Osteoblast (primary cell): ENCODE results near the gene C1orf174. TPM values are rescaled to one million over a fixed set of nuclear protein-coding genes. Genes with fewer than 3 reads are reported as not detected.

Experiments used
- DNase-seq: peaks from one replicate; pipeline ENCODE4 v3.0.0; 2011; ENCODE audit warnings: low spot score, mixed read lengths; ENCODE audit not compliant: insufficient read length; ENCODE audit errors: missing footprints
- H2AFZ ChIP-seq: 2 replicates; pipeline ENCODE4 v1.6.0; 2011; ENCODE audit warnings: mild to moderate bottlenecking, low read length
- H3K27ac ChIP-seq: 2 replicates; pipeline ENCODE4 v1.5.1; 2011; ENCODE audit warnings: mild to moderate bottlenecking, low read depth, low read length, moderate library complexity
- H3K27me3 ChIP-seq: 2 replicates; pipeline ENCODE4 v1.6.0; 2012; ENCODE audit warnings: mild to moderate bottlenecking, control low read depth, inconsistent platforms, low read length, moderate library complexity; ENCODE audit not compliant: insufficient read depth
- H3K36me3 ChIP-seq: 2 replicates; pipeline ENCODE4 v1.5.1; 2011; ENCODE audit warnings: mild to moderate bottlenecking, low read length, control low read depth, moderate library complexity; ENCODE audit not compliant: insufficient read depth
- H3K4me1 ChIP-seq: 2 replicates; pipeline ENCODE4 v1.5.1; 2011; ENCODE audit warnings: mild to moderate bottlenecking, low read length, control low read depth, moderate library complexity; ENCODE audit not compliant: insufficient read depth
- H3K4me2 ChIP-seq: 2 replicates; pipeline ENCODE4 v1.6.0; 2011; ENCODE audit warnings: mild to moderate bottlenecking, low read length; ENCODE audit not compliant: insufficient read depth
- H3K4me3 ChIP-seq: fragments of 200-600 bp; sonication (generic); 3 replicates; pipeline ENCODE4 v1.5.1; 2012; ENCODE audit warnings: mild to moderate bottlenecking, low read length, inconsistent platforms; ENCODE audit not compliant: insufficient read depth
- H3K79me2 ChIP-seq: 2 replicates; pipeline ENCODE4 v1.6.0; 2012; ENCODE audit warnings: mild to moderate bottlenecking, low read length, control low read depth, inconsistent platforms; ENCODE audit not compliant: insufficient read depth
- H3K9me3 ChIP-seq: 2 replicates; pipeline ENCODE4 v1.5.1; 2011; ENCODE audit warnings: low read depth, low read length, control low read depth
- H4K20me1 ChIP-seq: 2 replicates; pipeline ENCODE4 v1.6.0; 2012; ENCODE audit warnings: mild to moderate bottlenecking, low read length, control low read depth; ENCODE audit not compliant: insufficient read depth
- CTCF ChIP-seq: IDR thresholded peaks from 2 replicates; pipeline ENCODE4 v1.5.1; 2011; ENCODE audit warnings: mild to moderate bottlenecking, low read depth, low read length, moderate library complexity; ENCODE audit errors: extremely low read depth
- total RNA-seq: library from RNA; depleted of rRNA; stranded (reverse); fragments of >200 nt; gene quantifications from 2 replicates; pipeline ENCODE4 v1.2.3, GENCODE V29; 2012

C1orf174 gene
- total RNA-seq, 1 donor: 29.3 TPM

DNA sequence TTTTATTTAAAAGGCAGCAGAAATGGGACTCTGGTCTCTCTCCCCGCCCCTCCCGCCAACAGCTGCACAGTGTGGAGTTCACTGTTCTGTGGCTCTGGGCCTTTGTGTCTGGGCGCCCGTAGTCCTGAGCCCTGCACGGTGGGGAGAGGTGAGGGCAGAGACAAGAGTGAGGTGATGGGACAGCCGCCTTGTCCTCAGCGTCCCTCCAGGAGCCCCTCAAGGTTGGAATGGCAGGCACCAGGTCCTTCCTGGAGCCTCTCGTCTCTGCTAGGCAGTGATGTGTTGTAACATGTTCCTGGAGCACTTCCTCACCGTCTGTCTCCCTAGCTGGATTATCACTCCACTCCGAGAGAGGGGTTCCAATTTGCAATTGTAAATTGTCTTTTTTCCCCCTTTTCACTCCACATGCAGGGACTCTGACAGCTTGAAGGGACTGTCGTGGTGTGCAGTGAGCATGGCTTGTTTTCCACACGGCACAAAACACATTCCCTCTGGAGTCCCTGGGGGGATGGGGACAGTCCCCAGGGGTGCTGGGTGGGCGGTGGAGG, 44.6 kb upstream of the C1orf174 start:
- Histone ChIP-seq H3K27me3 (no peaks in the 10 kb centered on the region), H3K4me1 (no peaks in the 10 kb centered on the region), H3K36me3 (no peaks in the 10 kb centered on the region), H4K20me1 (no peaks in the 10 kb centered on the region), H2AFZ (no peak overlapping the region), H3K9me3 (no peaks in the 10 kb centered on the region), H3K4me3 (no peak overlapping the region), H3K4me2 (no peak overlapping the region), H3K27ac (no peak overlapping the region), H3K79me2 (no peaks in the 10 kb centered on the region)
- no peak for DNase-seq
- TF ChIP-seq CTCF: no peak

GRCh38 chr1:3943806-3944577, 43.9 kb upstream of the C1orf174 start:
- Histone ChIP-seq H3K9me3 (no peaks in the 10 kb centered on the region), H3K27me3 (no peaks in the 10 kb centered on the region), H3K79me2 (no peaks in the 10 kb centered on the region), H2AFZ (no peak overlapping the region), H4K20me1 (no peaks in the 10 kb centered on the region), H3K4me3 (no peak overlapping the region), H3K4me1 (no peaks in the 10 kb centered on the region), H3K4me2 (no peak overlapping the region), H3K27ac (no peak overlapping the region), H3K36me3 (no peaks in the 10 kb centered on the region)
- no peak for DNase-seq
- no peak for TF ChIP-seq CTCF

DNA sequence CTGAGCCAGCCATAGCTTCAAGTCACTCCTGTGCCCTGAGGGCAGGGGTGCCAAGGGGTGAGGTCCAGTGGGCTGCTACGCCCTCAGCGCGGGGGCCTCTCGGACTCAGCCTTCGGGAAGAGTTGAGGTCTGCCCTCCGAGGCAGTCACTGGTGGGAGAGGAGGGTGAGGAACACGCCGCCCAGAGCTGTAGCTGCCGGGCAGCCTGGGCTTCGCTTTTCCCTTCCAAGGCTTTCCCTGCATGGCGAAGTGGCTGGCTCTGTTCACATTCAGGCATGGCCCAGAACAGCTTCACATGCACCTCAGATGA, 43.0 kb upstream of the C1orf174 start:
- no peak for TF ChIP-seq CTCF

GRCh38 chr1:3942416-3943122, 42.5 kb upstream of the C1orf174 start:
- H3K36me3 ChIP-seq: no peaks in the 10 kb centered on the region
- DNase-seq: peak; percentile 45
- no peaks in the 10 kb centered on the region for H3K79me2 ChIP-seq
- H4K20me1 ChIP-seq: no peaks in the 10 kb centered on the region
- H3K27me3 ChIP-seq: no peaks in the 10 kb centered on the region
- H3K4me1 ChIP-seq: no peaks in the 10 kb centered on the region
- TF ChIP-seq CTCF: no peak
- no peak overlapping the region for H2AFZ ChIP-seq
- no peaks in the 10 kb centered on the region for H3K9me3 ChIP-seq
- H3K4me3 ChIP-seq: no peak overlapping the region
- H3K4me2 ChIP-seq: no peak overlapping the region
- no peak overlapping the region for H3K27ac ChIP-seq

More for the DNA sequence above, 43.0 kb upstream of the C1orf174 start:
- H3K27ac ChIP-seq: no peak overlapping the region
- H4K20me1 ChIP-seq: no peaks in the 10 kb centered on the region
- H3K4me2 ChIP-seq: no peak overlapping the region
- no peak overlapping the region for H3K4me3 ChIP-seq
- H2AFZ ChIP-seq: no peak overlapping the region
- DNase-seq: peak; percentile 34
- no peaks in the 10 kb centered on the region for H3K4me1 ChIP-seq
- H3K27me3 ChIP-seq: no peaks in the 10 kb centered on the region
- no peaks in the 10 kb centered on the region for H3K9me3 ChIP-seq
- H3K36me3 ChIP-seq: no peaks in the 10 kb centered on the region
- H3K79me2 ChIP-seq: no peaks in the 10 kb centered on the region
